Measurements from ENCODE around the gene GALNT9.

Gene GALNT9

DNA sequence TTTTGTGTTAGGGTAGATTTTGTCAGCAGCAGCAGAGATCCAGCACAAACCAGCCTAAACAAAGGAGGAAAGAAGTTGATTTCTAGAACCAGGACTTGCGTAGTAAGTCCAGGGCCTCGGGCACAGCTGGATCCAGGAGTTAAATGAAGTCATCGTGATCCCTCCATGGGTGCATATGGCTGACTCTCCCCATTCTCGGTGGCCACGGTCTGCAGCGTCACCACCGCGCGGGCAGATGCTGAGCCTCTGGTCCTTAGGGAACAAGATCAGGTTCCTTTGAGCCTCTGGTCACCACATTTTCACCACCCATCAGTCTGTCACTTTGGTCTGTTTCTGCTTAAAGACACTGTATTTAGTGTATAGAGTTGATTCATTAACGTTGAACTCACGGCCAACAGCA lies 14.8 kb upstream of the GALNT9 start:
- no peak for DNase-seq

DNA sequence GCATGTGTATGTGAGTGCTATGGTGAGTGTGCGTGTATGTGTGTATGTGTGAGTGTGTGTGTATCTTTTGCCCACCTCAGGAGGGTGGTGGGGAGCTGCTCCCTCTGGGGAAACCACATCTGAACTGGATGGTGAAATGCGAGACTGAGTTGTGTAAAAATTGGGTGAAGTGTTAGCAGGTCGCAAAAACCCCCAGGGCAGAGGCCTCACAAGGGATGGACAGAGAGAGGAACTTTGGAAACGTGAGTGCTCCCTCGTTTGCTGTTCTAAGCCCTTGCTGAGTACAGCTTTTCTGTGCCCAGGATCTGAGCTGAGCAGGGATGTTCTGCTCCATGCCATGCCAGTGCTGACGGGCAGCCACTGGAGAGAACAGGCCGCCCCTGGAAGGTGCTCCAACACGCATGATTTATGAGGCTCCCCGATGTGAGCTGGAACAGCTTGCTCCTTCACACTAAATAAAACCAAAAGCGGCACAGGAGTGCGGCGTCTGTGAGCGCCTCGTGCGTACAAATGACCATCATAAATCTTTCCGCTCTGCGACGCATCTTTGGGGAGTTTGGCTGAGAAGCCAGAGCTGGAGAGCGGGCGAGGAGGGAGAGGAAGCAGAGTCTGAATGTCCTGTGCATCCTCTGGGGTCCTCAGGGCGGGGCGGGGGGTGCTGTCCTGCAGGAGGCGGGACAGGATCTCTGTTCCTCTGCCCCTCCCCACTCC lies 14.1 kb upstream of the GALNT9 start:
- no peak for DNase-seq

GRCh38 chr12:132342251-132343227 lies 13.2 kb upstream of the GALNT9 start:
- no peak for DNase-seq

- no peak for DNase-seq
Observed at GRCh38 chr12:132341318-132342050, 12.1 kb upstream of the GALNT9 start.

DNA sequence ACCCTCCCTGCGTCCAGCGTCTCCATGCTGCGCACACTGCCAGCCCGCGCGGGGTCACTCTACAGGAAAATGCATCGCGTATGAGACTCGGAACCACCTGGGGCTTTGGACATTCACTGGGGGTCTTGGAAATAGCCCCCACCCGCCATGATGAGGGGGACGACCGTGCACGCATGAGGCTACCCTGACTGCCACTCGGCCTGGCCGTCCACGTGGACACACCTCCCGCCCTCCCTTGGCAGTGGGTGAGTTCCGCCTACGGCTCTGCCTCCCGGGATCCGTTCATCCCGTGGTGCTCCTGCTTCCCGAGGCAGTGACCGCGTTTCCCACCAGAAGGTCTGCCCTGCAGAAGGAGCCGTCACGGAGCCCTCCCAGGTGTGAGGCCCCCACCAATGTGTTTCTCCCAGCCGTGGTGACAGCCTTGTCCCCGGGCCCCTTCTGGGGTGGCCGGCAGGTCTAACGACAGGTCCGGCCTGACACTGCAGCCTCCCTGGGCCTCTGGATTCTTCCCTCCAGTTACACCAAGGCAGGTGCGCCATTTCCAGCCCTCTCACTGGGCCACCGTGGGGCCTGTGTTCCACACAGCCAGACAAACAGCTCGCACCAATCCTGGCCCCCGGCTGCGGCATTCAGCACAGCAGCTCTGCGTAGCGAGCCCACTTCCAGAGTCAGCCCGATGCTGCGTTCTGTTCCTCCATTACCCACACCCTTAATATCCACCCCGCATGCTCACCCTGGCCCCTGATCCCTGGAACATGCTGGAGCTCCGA lies 11.1 kb upstream of the GALNT9 start:
- no peak for DNase-seq

DNA sequence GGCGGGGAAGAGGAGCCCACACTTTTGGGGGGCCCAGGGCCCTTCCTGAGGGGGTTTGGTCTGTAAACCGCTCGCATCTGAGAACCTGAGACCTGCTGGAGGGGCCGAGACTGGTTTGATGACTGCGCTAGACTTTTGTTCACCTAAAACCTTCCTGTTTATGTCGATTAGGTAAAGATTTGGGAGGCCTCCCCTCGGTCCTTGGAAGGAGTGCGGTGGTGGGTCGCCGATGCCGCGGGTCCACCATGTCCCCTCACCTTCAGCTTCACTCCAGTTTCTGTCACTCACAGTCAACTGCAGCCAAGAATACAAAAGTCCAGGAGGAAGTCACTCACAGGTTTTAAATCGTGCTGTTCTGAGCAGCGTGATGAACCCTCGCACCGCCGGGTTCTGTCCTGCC lies 10.5 kb upstream of the GALNT9 start:
- DNase-seq, result no peak

DNA sequence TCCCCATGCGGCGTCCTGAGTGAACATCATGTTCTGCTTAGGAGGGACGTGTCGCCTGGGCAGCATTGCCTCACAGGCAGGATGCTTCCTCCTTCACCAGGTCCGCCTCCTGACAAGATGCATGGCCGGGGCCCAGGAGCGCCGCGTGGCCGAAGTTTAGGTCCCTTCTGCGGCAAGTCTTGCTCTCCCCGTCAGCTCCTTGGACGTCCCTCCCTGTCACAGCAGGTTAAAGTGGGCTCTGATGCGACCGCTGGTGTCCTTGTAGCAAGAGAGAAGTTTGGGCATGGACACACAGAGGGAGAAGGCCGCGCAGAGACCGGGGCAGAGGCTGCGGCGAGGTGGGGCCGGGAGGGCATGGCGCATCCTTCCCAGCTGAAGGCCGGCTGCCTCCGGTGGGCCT lies 9.4 kb upstream of the GALNT9 start:
- DNase-seq, result no peak

GRCh38 chr12:132338311-132338710 lies 8.9 kb upstream of the GALNT9 start:
- DNase-seq, result no peak

- DNase-seq, result no peak
Observed at GRCh38 chr12:132337557-132337956, 8.2 kb upstream of the GALNT9 start.

DNA sequence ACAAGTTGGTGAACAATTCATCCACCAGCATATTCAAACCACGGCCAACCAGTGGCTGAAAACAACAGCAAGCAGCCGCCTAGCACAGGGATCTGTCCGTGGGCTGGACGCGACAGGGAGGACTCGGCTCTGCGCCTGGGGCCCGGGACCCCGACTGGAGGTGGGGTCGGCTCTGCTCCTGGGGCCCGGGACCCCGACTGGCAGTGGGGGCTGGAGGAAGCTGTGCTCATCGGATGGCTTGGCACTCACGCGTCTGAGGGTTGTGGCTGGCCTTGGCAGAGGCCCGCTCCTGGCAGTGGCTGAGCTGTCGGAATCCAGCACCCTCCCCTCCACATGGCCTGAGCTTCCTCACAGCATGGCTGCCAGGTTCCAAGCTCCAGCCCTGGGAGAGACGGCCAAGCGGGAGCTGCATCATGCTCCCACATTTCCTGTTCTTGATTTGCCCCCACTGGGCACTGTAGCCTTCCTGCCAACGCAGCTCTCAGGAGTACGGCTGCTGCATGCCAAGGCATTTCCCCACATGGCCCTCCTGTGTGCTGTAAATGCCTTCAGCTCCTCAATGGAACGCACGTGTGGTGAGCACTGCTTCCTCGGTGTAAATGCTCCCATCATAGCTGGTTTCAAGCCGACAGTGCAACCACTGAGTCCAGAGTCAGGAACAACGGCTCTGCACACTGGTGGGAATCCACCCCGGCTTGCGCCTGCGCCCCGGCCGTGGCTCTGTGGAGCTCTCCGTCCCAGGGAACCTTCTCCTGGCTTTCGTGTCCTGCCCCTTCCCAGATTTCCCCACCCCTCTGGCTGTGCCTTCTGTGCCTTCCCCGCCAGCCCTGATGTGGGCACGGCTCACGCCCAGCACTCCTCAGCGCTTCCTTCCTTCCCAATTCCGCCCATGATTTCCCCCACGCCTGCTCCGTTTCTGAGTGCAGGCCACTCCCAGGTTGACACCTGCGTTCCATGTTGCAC lies 7.3 kb upstream of the GALNT9 start:
- DNase-seq, result no peak

DNA sequence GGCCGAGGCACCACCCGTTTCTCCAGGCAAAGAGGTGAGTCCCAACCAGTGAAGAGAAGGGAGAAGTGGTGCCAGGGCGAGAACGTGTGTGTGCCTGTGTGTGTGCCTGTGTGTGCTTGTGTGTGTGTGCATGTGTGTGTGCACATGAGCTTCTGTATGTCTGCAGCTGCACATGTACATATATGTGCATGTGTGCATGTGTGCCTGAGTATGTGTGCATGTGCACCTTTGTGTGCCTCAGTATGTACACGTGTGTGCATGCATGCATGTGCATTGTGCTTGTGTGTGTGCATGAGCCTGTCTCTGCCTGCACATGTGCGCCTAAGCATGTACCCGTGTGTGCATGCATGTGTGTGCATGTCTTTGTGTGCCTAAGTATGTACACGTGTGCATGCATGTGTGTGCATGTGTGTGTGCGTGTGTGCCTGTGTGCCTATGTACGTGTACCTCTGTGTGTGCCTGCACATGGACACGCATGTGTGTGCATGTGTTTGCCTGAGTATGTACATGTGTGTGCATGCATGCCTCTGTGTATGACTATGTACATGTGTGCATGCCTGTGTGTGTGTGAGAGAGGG lies 5.9 kb upstream of the GALNT9 start:
- no peak for DNase-seq

GRCh38 chr12:132333766-132334165 lies 4.4 kb upstream of the GALNT9 start:
- DNase-seq, result no peak

DNA sequence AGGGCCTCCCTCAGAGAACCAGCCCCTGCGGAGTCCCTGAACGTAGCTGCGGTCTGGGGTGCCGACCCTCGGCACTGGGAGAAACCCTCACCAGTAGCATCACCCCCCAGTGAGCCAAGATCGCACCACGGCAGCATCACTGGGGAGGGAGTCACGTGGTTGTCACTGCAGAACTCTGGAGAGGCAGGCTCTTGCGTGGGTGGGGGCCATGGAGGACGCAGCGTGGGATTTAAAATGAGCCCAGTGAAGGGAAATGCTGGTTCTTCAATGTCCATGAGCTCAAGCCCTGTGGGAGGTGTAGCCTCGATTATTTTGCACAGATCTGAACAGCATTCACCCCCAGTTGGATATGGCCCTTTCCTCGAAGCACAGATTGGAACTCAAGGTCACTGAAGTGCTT lies 3.9 kb upstream of the GALNT9 start:
- DNase-seq, result no peak

DNA sequence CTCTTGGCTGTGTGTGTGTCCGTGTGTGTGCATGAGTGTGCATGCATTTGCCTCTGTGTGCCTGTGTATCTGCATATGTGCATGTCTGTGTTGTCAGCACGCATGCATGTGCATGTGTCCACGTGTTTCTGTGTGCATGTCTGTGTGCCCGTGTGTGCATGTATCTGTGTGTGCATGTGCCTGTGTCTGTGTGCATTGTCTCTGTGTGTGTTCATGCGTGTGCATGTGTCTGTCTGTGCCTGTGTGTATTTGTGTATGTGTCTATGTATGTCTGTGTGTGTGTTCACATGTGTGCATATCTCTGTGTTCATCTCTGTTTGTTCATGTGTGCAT lies 1.1 kb upstream of the GALNT9 start:
- no peak for DNase-seq

DNA sequence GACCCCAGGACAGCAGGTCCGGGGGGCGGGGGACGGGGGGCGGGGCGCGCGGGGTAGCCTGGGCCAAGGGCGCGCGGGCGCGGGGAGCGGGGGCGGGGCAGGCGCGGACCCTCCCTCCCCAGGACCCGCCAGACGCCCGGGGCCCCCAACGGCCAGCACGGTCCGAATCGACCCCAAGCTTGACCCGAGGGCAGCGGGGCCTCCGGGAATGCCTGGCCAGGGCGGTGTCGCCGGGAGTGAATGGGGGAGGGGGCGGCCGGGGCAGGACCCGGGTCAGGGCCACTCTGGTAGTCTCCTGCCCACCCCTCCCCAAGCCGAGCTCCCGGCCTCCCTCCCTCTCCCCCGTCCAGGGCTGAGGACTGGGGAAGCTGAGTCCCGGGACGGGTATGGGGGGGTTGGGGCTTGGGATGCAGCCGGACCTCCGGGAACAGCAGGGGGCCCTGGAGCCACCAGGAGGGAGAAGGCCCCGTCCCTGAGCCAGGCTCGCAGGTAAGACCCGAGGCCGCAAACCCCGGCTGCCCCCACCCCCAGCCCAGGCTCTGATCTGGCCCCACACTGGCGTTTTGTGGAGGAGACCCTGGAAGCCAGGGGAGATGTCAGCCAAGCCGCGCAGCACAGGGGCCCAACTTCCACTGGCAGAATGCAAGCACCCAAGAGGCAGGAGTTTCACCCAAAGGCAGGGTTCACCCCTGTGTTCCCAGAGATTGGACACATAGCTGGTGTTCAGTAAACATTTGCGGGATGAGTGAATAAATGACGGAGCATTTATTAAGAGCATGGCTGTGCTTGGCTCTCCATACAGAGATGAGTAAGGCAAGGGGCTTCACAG lies 545 bp upstream of the GALNT9 start:
- DNase-seq, result no peak

GRCh38 chr12:132328282-132329029 lies 933 bp downstream of the GALNT9 start:
- no peak for DNase-seq

- no peak for DNase-seq
Observed at GRCh38 chr12:132327336-132328171, 1.8 kb downstream of the GALNT9 start.

GRCh38 chr12:132326646-132327045 lies 2.7 kb downstream of the GALNT9 start:
- no peak for DNase-seq

GRCh38 chr12:132325733-132326130 lies 3.7 kb downstream of the GALNT9 start:
- no peak for DNase-seq

All from NCI-H1694 treated with DMSO at 0.1 percent for 48 hours (cell line).